Endothelial cell of umbilical vein (primary cell): Measurements from ENCODE around the gene TXNRD2. TPM values are rescaled to one million over a fixed set of nuclear protein-coding genes. Genes with fewer than 3 reads are reported as not detected.
A peak's percentile ranks its signal among the peaks of the same experiment; 100 is the strongest.

Source experiments
- BruUV-seq: library from RNA; stranded (reverse); fragments of 400-500 nt; replicated peaks from 2 replicates; lab custom pipeline; 2021; lab: Mats Ljungman, UMichigan
- CTCF ChIA-PET: fragments of 300-600, 350-600 bp; sonication (Branson Sonifier 250); formaldehyde crosslinking; loops from one replicate; lab custom pipeline; 2021; ENCODE audit warnings: antibody characterized with exemption, inconsistent platforms; lab: Charles Lee
- POLR2A ChIA-PET: fragments of 300-600, 350-600 bp; sonication (Branson Sonifier 250); formaldehyde crosslinking; loops from one replicate; lab custom pipeline; 2021; ENCODE audit warnings: antibody characterized with exemption, inconsistent platforms; lab: Charles Lee
- DNase-seq: peaks from one replicate; pipeline ENCODE4 v3.0.0-alpha.2; 2011; ENCODE audit warnings: low read depth, low spot score
- FAIRE-seq: peaks from 2 replicates; lab custom pipeline; 2011; peaks lifted over from hg19 to GRCh38; lab: Jason Lieb, UNC
- H2AFZ ChIP-seq: 2 replicates; pipeline ENCODE4 v1.6.0; 2012; ENCODE audit warnings: low read depth, low read length, control low read depth, inconsistent platforms
- H3K27ac ChIP-seq: 2 replicates; pipeline ENCODE4 v1.5.1; 2011; ENCODE audit warnings: low read depth, mild to moderate bottlenecking, control low read depth, low read length, moderate library complexity; ENCODE audit not compliant: insufficient read depth
- H3K27me3 ChIP-seq, 2 experiments: 2 replicates each; pipeline versions ENCODE4 v1.6.0 to v1.6.1; 2011; ENCODE audit warnings: low read length in 2 of 2, mixed read lengths in 1 of 2; ENCODE audit not compliant: control insufficient read depth in 2 of 2, insufficient read depth in 2 of 2
- H3K36me3 ChIP-seq, 2 experiments: 2 replicates in 1 of 2; 3 replicates in 1 of 2; pipeline ENCODE4 v1.5.1; 2011; ENCODE audit warnings: low read length in 2 of 2, mild to moderate bottlenecking in 1 of 2, moderate library complexity in 1 of 2; ENCODE audit not compliant: control insufficient read depth in 2 of 2, insufficient read depth in 2 of 2; ENCODE audit errors: extremely low read depth in 1 of 2
- H3K4me1 ChIP-seq: 3 replicates; pipeline ENCODE4 v1.5.1; 2011; ENCODE audit warnings: mild to moderate bottlenecking, low read length; ENCODE audit not compliant: control insufficient read depth, insufficient read depth; ENCODE audit errors: extremely low read depth
- H3K4me2 ChIP-seq: 2 replicates; pipeline ENCODE4 v1.6.1; 2011; ENCODE audit warnings: low read length, control low read depth, mixed read lengths; ENCODE audit not compliant: insufficient read depth
- H3K4me3 ChIP-seq, 3 experiments: fragments of 200-600 bp in 1 of 3; sonication (generic), shearing (Covaris generic) in 1 of 3; replicated peaks in 1 of 3; 2 replicates each; pipeline ENCODE4 v1.5.1; 2011 to 2016; ENCODE audit warnings: control low read depth in 3 of 3, low read length in 3 of 3, mild to moderate bottlenecking in 2 of 3, inconsistent platforms in 1 of 3, low read depth in 1 of 3, moderate library complexity in 1 of 3; ENCODE audit not compliant: insufficient read depth in 1 of 3
- H3K79me2 ChIP-seq: 2 replicates; pipeline ENCODE4 v1.6.0; 2012; ENCODE audit warnings: low read length, inconsistent platforms; ENCODE audit not compliant: control insufficient read depth, insufficient read depth
- H3K9ac ChIP-seq: replicated peaks from 2 replicates; pipeline ENCODE3; 2011; ENCODE audit warnings: low read length, control low read depth; ENCODE audit not compliant: insufficient read depth; ENCODE audit errors: extremely low read depth
- H3K9me1 ChIP-seq: replicated peaks from 3 replicates; pipeline ENCODE4 v1.6.0; 2011; ENCODE audit warnings: mild to moderate bottlenecking, low read length; ENCODE audit not compliant: control insufficient read depth, insufficient read depth; ENCODE audit errors: extremely low read depth
- H3K9me3 ChIP-seq: replicated peaks from 2 replicates; pipeline ENCODE4 v1.5.1; 2012; ENCODE audit warnings: low read length, inconsistent platforms; ENCODE audit not compliant: control insufficient read depth, insufficient read depth
- H4K20me1 ChIP-seq: replicated peaks from 2 replicates; pipeline ENCODE3; 2011; ENCODE audit warnings: mild to moderate bottlenecking, low read length; ENCODE audit not compliant: control insufficient read depth, insufficient read depth; ENCODE audit errors: extremely low read depth
- FOS ChIP-seq: IDR thresholded peaks from 2 replicates; pipeline ENCODE4 v1.6.1; 2011; ENCODE audit warnings: mild to moderate bottlenecking, low read length, moderate library complexity, borderline replicate concordance; ENCODE audit not compliant: insufficient read depth
- GATA2 ChIP-seq: IDR thresholded peaks from 2 replicates; pipeline ENCODE4 v1.7.0; 2011; ENCODE audit warnings: low read depth, mild to moderate bottlenecking, moderate library complexity, mixed read lengths, low read length; ENCODE audit not compliant: insufficient read length, insufficient read depth
- MYC ChIP-seq: IDR thresholded peaks from one replicate; pipeline ENCODE4 v1.6.1; 2011; ENCODE audit warnings: mild to moderate bottlenecking, low read depth, low read length
- POLR2A ChIP-seq: IDR thresholded peaks from 2 replicates; pipeline ENCODE4 v1.6.1; 2012; ENCODE audit warnings: low read depth, mild to moderate bottlenecking, control low read depth, low read length
- dilution Hi-C: fragments of 300-500 bp; cut with MboI; formaldehyde crosslinking; loops from one replicate; pipeline ENCODE4 v1.15.0; 2019; ENCODE audit warnings: low sequenced_read_pairs; ENCODE audit not compliant: extremely low pct_ligation_motif_present
- intact Hi-C: fragments of 100-400 bp; cut with micrococcal nuclease; formaldehyde crosslinking; loops from one replicate; pipeline ENCODE4 v1.10.0; 2022
- polyA plus RNA-seq, 4 experiments: library from polyadenylated mRNA; depleted of rRNA in 3 of 4; stranded (reverse) in 3 of 4; unstranded in 1 of 4; fragments of >200 nt; gene quantifications; 2 replicates each; pipeline versions ENCODE4 v1.2.1 to v1.2.3, GENCODE V29; 2011 to 2012; ENCODE audit warnings: missing spikeins in 1 of 4
- total RNA-seq: library from RNA; stranded (reverse); gene quantifications from 2 replicates; pipeline ENCODE4 v1.2.3, GENCODE V29; 2021
- TF ChIP-seq, protein P1 (sequence below), 2 donors: IDR thresholded peaks; 1 replicate in 1 of 2; 2 replicates in 1 of 2; pipeline ENCODE4 v1.5.1; 2011; ENCODE audit warnings: low read length in 2 of 2, mild to moderate bottlenecking in 2 of 2, moderate library complexity in 2 of 2, control low read depth in 1 of 2, inconsistent platforms in 1 of 2, low read depth in 1 of 2; ENCODE audit not compliant: insufficient read depth in 1 of 2; ENCODE audit errors: extremely low read depth in 1 of 2
- TF ChIP-seq, protein P2 (sequence below): IDR thresholded peaks from 2 replicates; pipeline ENCODE4 v1.6.1; 2011; ENCODE audit not compliant: insufficient read depth, insufficient read length

Gene TXNRD2
- total and polyA plus RNA-seq, 2 donors (not counting 3 experiments of a cell fraction or from before 2014, with no cell fraction given), result 211 to 440 TPM

DNA sequence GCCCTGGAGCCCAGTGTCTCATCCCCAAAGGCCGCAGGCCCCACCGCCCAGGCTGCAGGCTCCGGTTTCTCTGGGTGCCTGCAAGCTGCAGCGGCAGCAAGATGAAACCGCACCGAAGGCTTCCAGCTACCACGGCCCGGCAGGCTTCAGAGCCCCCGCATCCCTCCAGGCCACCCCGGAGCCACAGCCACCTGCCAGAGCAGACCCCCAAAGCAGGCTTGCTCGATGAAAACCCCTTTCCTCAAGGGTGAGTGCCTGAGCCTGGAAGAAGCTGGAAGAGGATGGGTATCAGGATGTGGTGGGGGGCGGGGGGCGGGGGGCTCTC is 62.4 kb downstream of the TXNRD2 start:
- BruUV-seq, result no TSS peak
- Histone ChIP-seq H3K9me1 (no peaks in the 10 kb centered on the region), H3K9me3 (no peaks in the 10 kb centered on the region), H3K4me2 (peak overlapping the region; percentile 81), H3K36me3 (peaks cover 10 to 12% of the 10 kb centered on the region in 2 experiments), H3K9ac (peak overlapping the region; percentile 75), H3K4me3 (peak overlapping the region; percentile 26 to 85 (median 57)), H2AFZ (no peak overlapping the region), H4K20me1 (no peaks in the 10 kb centered on the region), H3K27me3 (no peaks in the 10 kb centered on the region), H3K4me1 (peaks cover 83% of the 10 kb centered on the region), H3K27ac (peak overlapping the region; percentile 69), H3K79me2 (peaks cover 49% of the 10 kb centered on the region)
- DNase-seq (no peak), FAIRE-seq (peak; percentile 15)
- TF ChIP-seq POLR2A, result no peak
- TF ChIP-seq, protein P1, sequence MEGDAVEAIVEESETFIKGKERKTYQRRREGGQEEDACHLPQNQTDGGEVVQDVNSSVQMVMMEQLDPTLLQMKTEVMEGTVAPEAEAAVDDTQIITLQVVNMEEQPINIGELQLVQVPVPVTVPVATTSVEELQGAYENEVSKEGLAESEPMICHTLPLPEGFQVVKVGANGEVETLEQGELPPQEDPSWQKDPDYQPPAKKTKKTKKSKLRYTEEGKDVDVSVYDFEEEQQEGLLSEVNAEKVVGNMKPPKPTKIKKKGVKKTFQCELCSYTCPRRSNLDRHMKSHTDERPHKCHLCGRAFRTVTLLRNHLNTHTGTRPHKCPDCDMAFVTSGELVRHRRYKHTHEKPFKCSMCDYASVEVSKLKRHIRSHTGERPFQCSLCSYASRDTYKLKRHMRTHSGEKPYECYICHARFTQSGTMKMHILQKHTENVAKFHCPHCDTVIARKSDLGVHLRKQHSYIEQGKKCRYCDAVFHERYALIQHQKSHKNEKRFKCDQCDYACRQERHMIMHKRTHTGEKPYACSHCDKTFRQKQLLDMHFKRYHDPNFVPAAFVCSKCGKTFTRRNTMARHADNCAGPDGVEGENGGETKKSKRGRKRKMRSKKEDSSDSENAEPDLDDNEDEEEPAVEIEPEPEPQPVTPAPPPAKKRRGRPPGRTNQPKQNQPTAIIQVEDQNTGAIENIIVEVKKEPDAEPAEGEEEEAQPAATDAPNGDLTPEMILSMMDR (IDR thresholded peaks at IDR 0.05; ENCODE audit: extremely low read depth in 1 of 2, insufficient read depth in 1 of 2, low read depth in 1 of 2, low read length in 2 of 2), result no peak
- TF ChIP-seq, protein P2, sequence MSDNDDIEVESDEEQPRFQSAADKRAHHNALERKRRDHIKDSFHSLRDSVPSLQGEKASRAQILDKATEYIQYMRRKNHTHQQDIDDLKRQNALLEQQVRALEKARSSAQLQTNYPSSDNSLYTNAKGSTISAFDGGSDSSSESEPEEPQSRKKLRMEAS, result no peak
- no peak for TF ChIP-seq MYC
- TF ChIP-seq FOS, result no peak
- TF ChIP-seq GATA2, result no peak
- POLR2A ChIA-PET, result interaction anchor here (0.8 kb wide), 1 partner anchor 34 kb away, joined by 3 read pairs; no protein-coding TSS in a partner anchor
- dilution Hi-C loops (no loop called here), intact Hi-C loops (no loop called here)
- CTCF ChIA-PET, result interaction anchor here (1.4 to 1.9 kb wide), 2 partner anchors 31 to 149 kb away, joined by 4 to 10 read pairs; no protein-coding TSS in a partner anchor
